Measurements from ENCODE around the gene PWWP2A. TPM values are rescaled to one million over a fixed set of nuclear protein-coding genes. Genes with fewer than 3 reads are reported as not detected.

The PWWP2A gene
- total and polyA plus RNA-seq, 2 of the 4 experiments (the other 2 are of a cell fraction), result 8.8 to 12.5 TPM

GRCh38 chr5:160092514-160092913 lies 26.7 kb downstream of the PWWP2A start:
- POLR2A ChIA-PET (ENCODE audit: unreplicated experiment), result no interaction called here
- intact Hi-C loops (cut with micrococcal nuclease) (no loop called here), dilution Hi-C loops (cut with HindIII; ENCODE audit: low sequenced_read_pairs, unreplicated experiment) (no loop called here), in situ Hi-C loops (cut with MboI; ENCODE audit: low sequenced_read_pairs) (no loop called here)
- no peaks in the 10 kb centered on the region for H4K20me1 ChIP-seq (ENCODE audit: insufficient read depth, low read length)
- no TSS peak for BruUV-seq (replicated peaks)
- H4K91ac ChIP-seq (ENCODE audit: insufficient read depth, low read depth, low read length), result no peak overlapping the region
- peaks cover 25 to 41% of the 10 kb centered on the region in 2 experiments for H3K79me1 ChIP-seq (ENCODE audit: low read depth in 1 of 2, low read length in 2 of 2)
- no peak overlapping the region for H2BK15ac ChIP-seq (ENCODE audit: low read depth, low read length)
- no peak overlapping the region for H4K5ac ChIP-seq (ENCODE audit: low read depth, low read length)
- H2BK120ac ChIP-seq (ENCODE audit: low read depth, low read length), result no peak overlapping the region
- no peak overlapping the region for H2BK20ac ChIP-seq (ENCODE audit: low read depth, low read length)
- H3K27me3 ChIP-seq (ENCODE audit: control insufficient read depth, insufficient read depth, low read length), result no peaks in the 10 kb centered on the region
- H3K27ac ChIP-seq (ENCODE audit: insufficient read depth, low read length), result no peak overlapping the region
- ATAC-seq (ENCODE audit: low read depth), result no peak
- no CpG with 5 or more reads among the region's 7 CpGs for WGBS, 2 experiments (ENCODE audit: extremely low coverage in 2 of 2, insufficient read length in 1 of 2)
- H3K23ac ChIP-seq (ENCODE audit: low read depth, low read length), result 0 out of 2 replicates have a peak overlapping the region, but pooled peaks have one; percentile 8
- H3K56ac ChIP-seq (ENCODE audit: extremely low read depth, insufficient read depth, low read length), result no peak overlapping the region
- TF ChIP-seq POLR2A (IDR thresholded peaks at IDR 0.05; ENCODE audit: low read depth, low read length) (no peak), CEBPB (IDR thresholded peaks at IDR 0.05; ENCODE audit: low read depth, low read length) (no peak), BHLHE40 (IDR thresholded peaks at IDR 0.05; ENCODE audit: low read depth, low read length) (no peak)
- H2AK5ac ChIP-seq (ENCODE audit: low read depth, low read length), result no peak overlapping the region
- H3K4me2 ChIP-seq (ENCODE audit: low read depth, low read length), result no peak overlapping the region
- no peak for DNase-seq
- H3K4me3 ChIP-seq (ENCODE audit: insufficient read depth, low read depth, low read length), result no peak overlapping the region
- no peaks in the 10 kb centered on the region for H3K9me3 ChIP-seq (ENCODE audit: control insufficient read depth, insufficient read depth, low read length)
- H3K36me3 ChIP-seq (ENCODE audit: control insufficient read depth, insufficient read depth, low read length), result peaks cover 12% of the 10 kb centered on the region
- H3K9me1 ChIP-seq (ENCODE audit: insufficient read depth, low read length), result no peaks in the 10 kb centered on the region; the same call in 1 of the 2 replicates
- no peak overlapping the region for H3K18ac ChIP-seq (ENCODE audit: low read depth, low read length)
- H3K4ac ChIP-seq (ENCODE audit: low read depth, low read length), result no peak overlapping the region
- H2AFZ ChIP-seq (replicated peaks; ENCODE audit: low read length, poor library complexity), result no peak overlapping the region
- H2BK5ac ChIP-seq (ENCODE audit: low read depth, low read length, poor library complexity, severe bottlenecking), result no peak overlapping the region
- no peak overlapping the region for H2AK9ac ChIP-seq (replicated peaks; ENCODE audit: low read depth, low read length, poor library complexity)
- no peaks in the 10 kb centered on the region for H3K4me1 ChIP-seq (ENCODE audit: control insufficient read depth, insufficient read depth, low read length)
- CTCF ChIA-PET, result no interaction called here
- no peak overlapping the region for H3K9ac ChIP-seq (ENCODE audit: low read depth, low read length)
- no peak overlapping the region for H4K8ac ChIP-seq (ENCODE audit: low read depth in 2 of 2, low read length in 2 of 2)
- no peak overlapping the region for H3K14ac ChIP-seq (replicated peaks; ENCODE audit: low read depth, low read length)

Data from IMR-90 (cell line).